Lower lobe of right lung (tissue), 2 donors: Measurements from ENCODE around the gene SUSD2. TPM values are rescaled to one million over a fixed set of nuclear protein-coding genes. Genes with fewer than 3 reads are reported as not detected.
A peak's percentile ranks its signal among the peaks of the same experiment; 100 is the strongest.
"Not testable (repeated sequence)": the region's sequence is repeated elsewhere in the genome, so short reads cannot be mapped to it uniquely, and the experiment has no call there.

Experiments
- ATAC-seq, 2 donors: fragments of 200-7000 bp; cut with Tn5 transposase; one replicate each; pipeline ENCODE4 v1.9.1; 2020 to 2022; ENCODE audit warnings: mild to moderate bottlenecking in 2 of 2, moderate library complexity in 2 of 2
- DNase-seq: peaks from one replicate; pipeline ENCODE4 v3.0.0-alpha.2; 2020
- H3K27ac ChIP-seq: fragments of 200-600 bp; one replicate; pipeline ENCODE4 v1.8.0; 2022
- H3K27me3 ChIP-seq: fragments of 200-600 bp; one replicate; pipeline ENCODE4 v1.8.0; 2022; ENCODE audit warnings: low read depth
- H3K36me3 ChIP-seq: fragments of 200-600 bp; one replicate; pipeline ENCODE4 v1.8.0; 2022; ENCODE audit warnings: mild to moderate bottlenecking
- H3K4me1 ChIP-seq: fragments of 200-600 bp; one replicate; pipeline ENCODE4 v1.8.0; 2022
- H3K4me3 ChIP-seq: fragments of 200-600 bp; one replicate; pipeline ENCODE4 v1.8.0; 2022; ENCODE audit warnings: mild to moderate bottlenecking
- H3K9me3 ChIP-seq: fragments of 200-600 bp; one replicate; pipeline ENCODE4 v1.8.0; 2022
- intact Hi-C: fragments of 100-400 bp; cut with DNase I; formaldehyde crosslinking; loops from one replicate; pipeline ENCODE4 v1.11.0; 2022
- total RNA-seq: library from RNA; stranded (reverse); fragmentation: NEBNext Ultra II Directional; extraction: Animal tissue kit (Norgen Biotek cat#: 25700); gene quantifications from one replicate; pipeline ENCODE4 v1.2.1, GENCODE V29; 2021
- TF ChIP-seq, protein P1 (sequence below): fragments of 200-600 bp; IDR thresholded peaks from one replicate; pipeline ENCODE4 v1.8.0; 2022; ENCODE audit warnings: antibody characterized with exemption, mild to moderate bottlenecking
- donor health status: DM: no; HTN: yes; CAD: no; lungs with severe emphysema.

SUSD2 gene
- total RNA-seq, 1 donor from 2014 or later: 200 TPM

DNA sequence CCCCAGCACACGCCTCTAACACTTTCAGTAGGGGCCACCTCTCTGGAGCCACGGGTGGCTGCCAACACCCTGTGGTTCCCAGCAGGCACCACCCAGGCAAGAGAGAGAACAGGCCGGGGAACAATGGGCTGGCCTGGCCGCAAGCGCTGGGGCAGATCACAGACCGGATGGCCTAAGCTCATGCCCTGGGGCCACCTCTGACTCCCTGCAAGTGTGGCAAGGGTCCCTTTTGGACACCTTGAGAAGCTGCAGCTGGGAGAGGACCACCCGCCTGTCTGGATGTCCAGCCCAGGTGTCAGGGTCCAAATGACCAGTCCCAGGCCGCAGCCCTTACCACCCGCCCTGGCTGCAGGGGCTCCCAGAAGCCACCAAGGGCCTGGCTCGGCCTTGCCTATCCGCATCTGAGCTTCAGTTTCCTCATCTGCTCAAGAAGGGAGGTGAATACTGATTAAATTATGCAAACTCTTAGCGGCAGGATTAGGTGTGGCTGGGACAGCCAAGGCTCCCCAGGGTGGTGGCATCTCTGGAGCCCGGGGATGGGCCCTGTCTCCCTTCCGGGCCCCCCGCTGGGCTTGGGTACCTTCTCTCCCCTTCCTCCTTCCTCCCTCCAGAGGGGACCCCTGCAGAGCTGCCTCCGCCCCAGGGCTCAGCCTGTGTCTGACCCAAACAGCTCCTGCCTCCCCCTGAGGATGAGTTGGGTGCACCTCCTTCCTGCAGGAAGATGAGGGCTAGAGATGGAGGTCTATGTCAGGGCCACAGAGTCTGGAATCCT is 785 bp upstream of the SUSD2 start:
- H3K4me1 ChIP-seq: peaks cover 16% of the 10 kb centered on the region
- intact Hi-C loops: no loop called here
- H3K9me3 ChIP-seq: no peaks in the 10 kb centered on the region
- H3K4me3 ChIP-seq: no peak overlapping the region
- TF ChIP-seq, protein P1, sequence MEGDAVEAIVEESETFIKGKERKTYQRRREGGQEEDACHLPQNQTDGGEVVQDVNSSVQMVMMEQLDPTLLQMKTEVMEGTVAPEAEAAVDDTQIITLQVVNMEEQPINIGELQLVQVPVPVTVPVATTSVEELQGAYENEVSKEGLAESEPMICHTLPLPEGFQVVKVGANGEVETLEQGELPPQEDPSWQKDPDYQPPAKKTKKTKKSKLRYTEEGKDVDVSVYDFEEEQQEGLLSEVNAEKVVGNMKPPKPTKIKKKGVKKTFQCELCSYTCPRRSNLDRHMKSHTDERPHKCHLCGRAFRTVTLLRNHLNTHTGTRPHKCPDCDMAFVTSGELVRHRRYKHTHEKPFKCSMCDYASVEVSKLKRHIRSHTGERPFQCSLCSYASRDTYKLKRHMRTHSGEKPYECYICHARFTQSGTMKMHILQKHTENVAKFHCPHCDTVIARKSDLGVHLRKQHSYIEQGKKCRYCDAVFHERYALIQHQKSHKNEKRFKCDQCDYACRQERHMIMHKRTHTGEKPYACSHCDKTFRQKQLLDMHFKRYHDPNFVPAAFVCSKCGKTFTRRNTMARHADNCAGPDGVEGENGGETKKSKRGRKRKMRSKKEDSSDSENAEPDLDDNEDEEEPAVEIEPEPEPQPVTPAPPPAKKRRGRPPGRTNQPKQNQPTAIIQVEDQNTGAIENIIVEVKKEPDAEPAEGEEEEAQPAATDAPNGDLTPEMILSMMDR: no peak
- peak; percentile 42 for DNase-seq
- ATAC-seq: no peak
- H3K36me3 ChIP-seq: peaks cover 38% of the 10 kb centered on the region
- H3K27me3 ChIP-seq: no peaks in the 10 kb centered on the region
- H3K27ac ChIP-seq: peak overlapping the region; percentile 4

DNA sequence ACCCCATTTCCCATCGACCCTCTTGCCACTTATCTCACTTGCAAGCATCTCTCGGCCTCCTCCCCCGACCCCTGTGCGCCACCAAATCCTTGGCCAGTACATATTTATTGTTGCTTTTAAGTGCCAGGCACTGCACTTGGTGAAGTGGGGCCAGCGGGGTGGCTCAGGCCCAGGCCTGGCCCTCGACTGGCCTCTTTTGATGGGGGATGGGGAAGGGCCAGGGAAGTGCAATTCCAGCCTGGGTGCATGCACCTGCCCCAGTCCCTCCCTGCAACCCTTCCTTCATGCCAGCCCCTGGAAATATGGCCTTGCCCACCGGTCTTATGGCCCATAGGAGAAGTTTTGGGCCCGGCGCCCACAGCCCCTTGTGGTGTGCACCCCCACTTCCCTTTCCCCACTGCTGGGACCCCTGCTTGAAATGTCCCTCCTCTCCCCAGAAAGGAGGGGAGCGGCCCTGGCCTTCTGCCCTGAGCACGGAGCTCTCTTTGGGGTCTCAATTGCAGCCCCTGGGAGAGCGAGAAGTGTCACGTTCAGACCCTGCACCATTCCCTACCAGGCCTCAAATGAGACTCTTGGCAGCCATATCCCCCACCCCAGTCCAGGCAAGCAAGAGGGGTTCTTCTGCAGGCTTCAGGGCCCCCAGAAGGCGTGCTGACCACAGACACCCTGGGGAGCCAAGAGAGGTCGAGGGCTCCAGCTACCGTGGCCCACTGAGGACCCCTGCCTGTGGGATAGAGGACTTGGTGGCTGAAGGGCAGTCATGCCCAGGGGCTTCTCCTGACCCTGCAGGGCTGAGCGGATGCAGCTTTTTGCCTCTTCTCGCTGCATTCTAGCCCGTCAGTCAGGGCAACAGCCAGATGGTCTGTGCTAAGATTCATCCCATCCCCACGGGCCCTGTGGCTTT is 961 bp downstream of the SUSD2 start:
- Histone ChIP-seq H3K27me3 (no peaks in the 10 kb centered on the region), H3K4me3 (peak overlapping the region; percentile 58), H3K36me3 (peaks cover 38% of the 10 kb centered on the region), H3K27ac (peak overlapping the region; percentile 77), H3K4me1 (peaks cover 16% of the 10 kb centered on the region), H3K9me3 (no peaks in the 10 kb centered on the region)
- TF ChIP-seq, protein P1: peak; percentile 15
- DNase-seq (peak; percentile 66), ATAC-seq (peak; percentile 56 to 61)
- intact Hi-C loops: no loop called here

DNA sequence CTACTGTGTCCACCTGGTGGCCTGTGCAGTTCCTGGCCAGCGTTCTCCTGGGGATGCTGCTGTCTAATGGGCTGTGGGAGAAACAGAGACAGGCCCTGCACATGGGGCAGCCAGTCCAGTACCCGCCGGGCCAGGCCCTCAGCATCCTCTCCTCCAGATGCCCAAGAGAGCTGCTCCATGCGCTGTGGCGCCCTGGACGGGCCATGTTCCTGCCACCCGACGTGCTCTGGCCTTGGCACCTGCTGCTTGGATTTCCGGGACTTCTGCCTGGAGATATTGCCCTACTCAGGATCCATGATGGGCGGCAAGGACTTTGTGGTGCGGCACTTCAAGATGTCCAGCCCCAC is 1.6 kb downstream of the SUSD2 start:
- H3K27ac ChIP-seq, H3K27me3 ChIP-seq, intact Hi-C loops, H3K9me3 ChIP-seq: not testable (repeated sequence)
- ATAC-seq (peak in 1 of 2 donors; percentile 10), DNase-seq (peak; percentile 35)
- Histone ChIP-seq H3K36me3 (peaks cover 39% of the 10 kb centered on the region), H3K4me1 (peaks cover 16% of the 10 kb centered on the region), H3K4me3 (peak overlapping the region; percentile 58)

DNA sequence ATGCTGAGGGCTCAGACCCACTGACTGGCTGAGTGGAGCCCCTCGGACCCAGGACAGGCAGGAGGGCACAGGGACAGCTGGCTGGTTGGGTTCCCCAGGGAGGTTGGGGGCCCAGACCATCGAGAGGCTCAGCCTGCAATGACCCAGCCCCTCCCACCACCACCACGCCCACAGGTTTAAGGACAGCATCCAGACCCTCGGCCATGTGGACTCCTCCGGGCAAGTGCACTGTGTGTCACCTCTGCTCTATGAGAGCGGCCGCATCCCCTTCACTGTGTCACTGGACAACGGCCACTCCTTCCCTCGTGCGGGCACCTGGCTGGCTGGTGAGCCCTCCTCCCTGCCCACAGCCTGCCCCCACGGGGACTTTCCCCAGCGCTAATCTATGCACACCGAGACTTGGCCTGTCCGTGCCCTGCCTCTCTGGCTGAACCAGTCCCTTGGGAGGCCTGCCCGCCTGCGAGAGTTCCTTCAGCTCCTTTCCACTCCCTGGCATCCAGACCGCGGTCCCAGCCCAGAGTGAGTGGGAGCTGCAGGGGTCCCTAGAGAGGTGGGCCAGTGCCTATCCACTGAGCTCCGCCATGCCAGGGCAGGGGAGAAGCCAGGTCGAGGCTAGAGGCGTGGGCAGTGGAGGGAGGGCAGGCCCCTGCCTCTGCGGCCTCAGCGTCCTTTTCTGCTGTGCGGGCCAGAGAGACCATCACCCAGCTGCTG is 2.2 kb downstream of the SUSD2 start:
- DNase-seq: peak; percentile 62

DNA sequence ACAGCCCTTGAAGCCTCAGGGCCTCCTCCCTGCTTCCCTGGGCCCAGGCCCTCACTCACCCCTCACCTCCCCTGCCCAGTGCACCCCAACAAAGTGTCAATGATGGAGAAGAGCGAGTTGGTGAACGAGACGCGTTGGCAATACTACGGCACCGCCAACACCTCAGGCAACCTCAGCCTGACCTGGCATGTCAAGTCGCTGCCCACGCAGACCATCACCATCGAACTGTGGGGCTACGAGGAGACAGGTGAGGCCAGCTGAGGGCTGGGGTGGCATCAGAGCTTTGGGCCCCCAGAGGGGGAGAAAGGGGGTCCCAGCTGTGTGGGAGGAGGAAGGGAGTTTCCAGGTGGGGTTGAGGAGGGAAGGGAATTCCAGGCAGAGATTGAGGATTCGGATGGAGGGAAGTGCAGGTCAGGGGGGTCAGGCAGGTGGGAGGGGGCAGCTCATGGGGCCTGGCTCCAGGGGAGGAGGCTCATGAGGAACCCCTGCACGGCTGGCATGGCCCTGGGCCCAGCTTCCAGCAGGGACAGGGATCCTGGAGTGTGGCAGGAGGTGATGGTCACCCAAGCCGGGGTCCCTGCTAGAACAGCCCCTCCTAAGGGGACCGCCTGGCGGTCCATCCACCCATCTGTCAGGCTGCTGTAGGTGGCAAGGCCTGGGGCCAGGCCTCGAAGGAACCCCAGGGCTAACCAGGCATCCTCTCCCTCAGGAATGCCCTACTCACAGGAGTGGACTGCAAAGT is 2.9 kb downstream of the SUSD2 start:
- peak; percentile 34 for DNase-seq
- Histone ChIP-seq H3K4me1 (peaks cover 27% of the 10 kb centered on the region), H3K27ac (no peak overlapping the region), H3K27me3 (no peaks in the 10 kb centered on the region), H3K36me3 (peaks cover 42% of the 10 kb centered on the region), H3K4me3 (no peak overlapping the region), H3K9me3 (no peaks in the 10 kb centered on the region)
- intact Hi-C loops: no loop called here
- ATAC-seq: no peak
- TF ChIP-seq, protein P1: no peak

More for the DNA sequence above, 2.2 kb downstream of the SUSD2 start:
- no peak overlapping the region for H3K27ac ChIP-seq
- intact Hi-C loops: no loop called here
- TF ChIP-seq, protein P1: no peak
- H3K27me3 ChIP-seq: no peaks in the 10 kb centered on the region
- peaks cover 19% of the 10 kb centered on the region for H3K4me1 ChIP-seq
- peak; percentile 33 to 72 for ATAC-seq
- no peaks in the 10 kb centered on the region for H3K9me3 ChIP-seq
- peaks cover 39% of the 10 kb centered on the region for H3K36me3 ChIP-seq
- peak overlapping the region; percentile 23 for H3K4me3 ChIP-seq
